Adrenal gland (tissue), 12 donors: Measurements from ENCODE around the gene CTBP2. TPM values are rescaled to one million over a fixed set of nuclear protein-coding genes. Genes with fewer than 3 reads are reported as not detected.

Source experiments
- DNase-seq, 7 donors: peaks; one replicate each; pipeline ENCODE4 v3.0.0-alpha.2; 2019 to 2020
- H3K27ac ChIP-seq, 5 donors: fragments of 200-600 bp; sonication (generic) in 4 of 5; 1 replicate in 3 of 5; 2 replicates in 2 of 5; pipeline versions ENCODE4 v1.5.1 to v1.8.0; 2016 to 2020; ENCODE audit warnings: mild to moderate bottlenecking in 1 of 5
- H3K27me3 ChIP-seq: fragments of 200-600 bp; 2 replicates; pipeline ENCODE4 v1.8.0; 2021
- H3K36me3 ChIP-seq, 2 donors: fragments of 200-600 bp; replicated peaks in 1 of 2; 1 replicate in 1 of 2; 2 replicates in 1 of 2; pipeline versions ENCODE4 v1.5.1 to v1.8.0; 2018 to 2022
- H3K4me1 ChIP-seq, 2 donors: fragments of 200-600 bp; replicated peaks in 1 of 2; 1 replicate in 1 of 2; 2 replicates in 1 of 2; pipeline versions ENCODE4 v1.5.1 to v1.8.0; 2018 to 2021
- H3K4me3 ChIP-seq, 4 donors: fragments of 200-600 bp; sonication (generic) in 3 of 4; one replicate each; pipeline ENCODE4 v1.5.1; 2016 to 2018
- H3K9me3 ChIP-seq, 3 donors: fragments of 200-600 bp; sonication (generic) in 1 of 3; replicated peaks in 1 of 3; 1 replicate in 2 of 3; 2 replicates in 1 of 3; pipeline versions ENCODE4 v1.5.1 to v1.8.0; 2016 to 2021
- POLR2A ChIP-seq, 2 donors: fragments of 450-650 bp; IDR thresholded peaks; one replicate each; pipeline ENCODE4 v1.6.1; 2017; ENCODE audit warnings: antibody characterized with exemption in 2 of 2, mild to moderate bottlenecking in 2 of 2, moderate library complexity in 1 of 2
- WGBS, 4 donors: extraction: QIAGEN DNeasy Blood & Tissue Kit in 2 of 4; methylation state at CpG; one replicate each; pipeline versions ENCODE4 v1.1.5 to v1.1.7; 2013 to 2017; 5-methylcytosine and 5-hydroxymethylcytosine counted together
- intact Hi-C, 2 donors: fragments of 100-400 bp; cut with DNase I; formaldehyde crosslinking; loops; one replicate each; pipeline versions ENCODE4 v1.14.1 to v1.15.0; 2022 to 2023
- polyA plus RNA-seq, 3 donors: library from polyadenylated mRNA; stranded (reverse); fragments of 200-250 nt in 2 of 3; fragments of 350-450 nt in 1 of 3; fragmentation: Illumina TruSeq in 1 of 3; extraction: RNeasy Lipid Tissue Mini Kit (QIAGEN cat#74804) in 1 of 3; gene quantifications; one replicate each; pipeline ENCODE4 v1.2.3, GENCODE V29; 2013 to 2014
- total RNA-seq, 9 donors: library from RNA; depleted of rRNA in 4 of 9; stranded (reverse); fragments of >200 nt in 4 of 9; fragments of 120-200 nt in 1 of 9; fragmentation: NEBNext Ultra II Directional in 1 of 9; extraction: Animal tissue kit (Norgen Biotek cat#: 25700) in 1 of 9; gene quantifications; one replicate each; pipeline versions ENCODE4 v1.1.0 to v1.2.4, GENCODE V29; 2013 to 2023
- TF ChIP-seq, protein P1 (sequence below), 6 experiments: fragments of 450-650 bp in 4 of 6; fragments of 200-600 bp in 2 of 6; sonication (generic) in 1 of 6; IDR thresholded peaks; 1 replicate in 5 of 6; 2 replicates in 1 of 6; pipeline versions ENCODE4 v1.5.1 to v1.8.0; 2016 to 2021; ENCODE audit warnings: antibody characterized with exemption in 6 of 6, mild to moderate bottlenecking in 2 of 6, moderate library complexity in 1 of 6
- donor health status: healthy with polysubstance abuse.
- donor health status: Bipolar disorder and iron deficiency.
- donor health status: DM: yes; HTN: yes; CAD: no.
- donor health status: DM: no; HTN: no; CAD: no.
- donor health status: DM: no; HTN: no; CAD: no.
- donor health status: DM: yes; HTN: yes; CAD: no.

CTBP2 gene
- total and polyA plus RNA-seq, 12 donors: 25.3 to 66.5 (median 45.7) TPM

DNA sequence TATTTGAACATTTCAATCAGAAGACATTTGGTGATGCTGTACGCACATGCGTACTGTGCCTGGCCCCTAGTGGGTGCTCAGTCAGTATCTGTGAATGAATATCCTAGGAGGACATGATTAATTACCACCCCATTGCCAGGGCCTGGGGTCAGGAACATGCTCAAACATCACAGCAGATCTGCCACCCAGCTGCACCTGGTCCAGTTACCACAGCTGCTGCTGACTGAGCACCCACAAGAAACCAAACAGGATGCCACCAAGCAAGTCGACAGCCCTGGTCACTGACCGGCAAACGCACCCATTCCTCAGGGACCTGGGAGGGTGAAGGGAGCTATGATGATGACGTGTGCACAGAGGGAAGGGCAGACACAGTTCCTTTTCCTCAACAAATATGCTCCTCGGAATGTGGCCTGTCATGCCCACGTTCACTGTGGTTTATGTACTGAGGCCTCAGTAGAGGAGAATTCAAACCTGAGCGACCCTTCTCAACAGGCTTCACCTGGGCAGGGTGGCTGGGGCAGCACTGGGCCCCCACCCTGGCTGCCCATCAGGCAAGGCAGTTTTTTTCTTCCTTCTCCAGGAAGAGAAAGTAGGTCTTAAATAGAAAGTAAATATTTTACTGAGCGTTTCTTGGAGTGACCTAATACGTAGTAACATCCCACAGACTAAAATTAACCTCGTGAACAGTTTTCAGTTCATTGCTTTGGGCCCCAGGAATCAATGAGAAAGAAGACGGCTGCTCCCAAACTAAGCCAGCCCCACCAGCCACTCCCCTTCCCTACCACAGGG lies 13.4 kb downstream of the CTBP2 start:
- 48 to 60% (median 55%) methylated on average over 12 to 13 of the region's 13 CpGs for WGBS, 4 donors
- intact Hi-C loops: no loop called here

DNA sequence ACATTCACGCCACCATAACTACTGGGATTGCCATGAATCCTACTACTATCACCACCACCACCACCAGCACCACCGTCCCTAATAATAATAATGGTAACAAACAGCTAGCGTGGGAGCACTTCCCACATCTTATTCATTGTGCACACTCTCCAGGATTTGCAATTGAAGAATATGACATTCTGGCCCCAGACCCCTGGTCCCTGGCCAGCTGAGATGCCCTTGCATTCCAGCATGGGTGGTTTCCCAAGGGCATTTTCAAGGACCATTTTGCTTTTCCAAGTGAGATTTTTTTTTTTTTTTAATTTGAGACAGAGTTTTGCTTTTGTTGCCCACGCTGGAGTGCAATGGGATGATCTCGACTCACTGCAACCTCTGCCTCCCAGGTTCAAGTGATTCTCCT lies 14.7 kb downstream of the CTBP2 start:
- Histone ChIP-seq H3K4me3 (no peak overlapping the region), H3K4me1 (peaks cover 37 to 54% of the 10 kb centered on the region in 2 donors), H3K27ac (peak overlapping the region in 1 of 5 donors; percentile 17), H3K9me3 (no peaks in the 10 kb centered on the region), H3K27me3 (no peaks in the 10 kb centered on the region), H3K36me3 (no peaks in the 10 kb centered on the region)
- intact Hi-C loops: no loop called here
- no peak for DNase-seq
- TF ChIP-seq, protein P1, sequence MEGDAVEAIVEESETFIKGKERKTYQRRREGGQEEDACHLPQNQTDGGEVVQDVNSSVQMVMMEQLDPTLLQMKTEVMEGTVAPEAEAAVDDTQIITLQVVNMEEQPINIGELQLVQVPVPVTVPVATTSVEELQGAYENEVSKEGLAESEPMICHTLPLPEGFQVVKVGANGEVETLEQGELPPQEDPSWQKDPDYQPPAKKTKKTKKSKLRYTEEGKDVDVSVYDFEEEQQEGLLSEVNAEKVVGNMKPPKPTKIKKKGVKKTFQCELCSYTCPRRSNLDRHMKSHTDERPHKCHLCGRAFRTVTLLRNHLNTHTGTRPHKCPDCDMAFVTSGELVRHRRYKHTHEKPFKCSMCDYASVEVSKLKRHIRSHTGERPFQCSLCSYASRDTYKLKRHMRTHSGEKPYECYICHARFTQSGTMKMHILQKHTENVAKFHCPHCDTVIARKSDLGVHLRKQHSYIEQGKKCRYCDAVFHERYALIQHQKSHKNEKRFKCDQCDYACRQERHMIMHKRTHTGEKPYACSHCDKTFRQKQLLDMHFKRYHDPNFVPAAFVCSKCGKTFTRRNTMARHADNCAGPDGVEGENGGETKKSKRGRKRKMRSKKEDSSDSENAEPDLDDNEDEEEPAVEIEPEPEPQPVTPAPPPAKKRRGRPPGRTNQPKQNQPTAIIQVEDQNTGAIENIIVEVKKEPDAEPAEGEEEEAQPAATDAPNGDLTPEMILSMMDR (IDR thresholded peaks at IDR 0.05): no peak
- WGBS, 4 donors: 53 to 73% (median 66%) methylated on average over 5 of the region's 5 CpGs

More for the DNA sequence above, 13.4 kb downstream of the CTBP2 start:
- peaks cover 39 to 61% of the 10 kb centered on the region in 2 donors for H3K4me1 ChIP-seq
- H3K27ac ChIP-seq: peak overlapping the region in 4 of 5 donors; percentile 3 to 82 (median 39)
- no peaks in the 10 kb centered on the region for H3K27me3 ChIP-seq
- TF ChIP-seq, protein P1 (IDR thresholded peaks at IDR 0.05): no peak
- TF ChIP-seq POLR2A (IDR thresholded peaks at IDR 0.05): no peak
- H3K36me3 ChIP-seq: no peaks in the 10 kb centered on the region
- no peak overlapping the region for H3K4me3 ChIP-seq
- no peak for DNase-seq
- H3K9me3 ChIP-seq: no peaks in the 10 kb centered on the region

DNA sequence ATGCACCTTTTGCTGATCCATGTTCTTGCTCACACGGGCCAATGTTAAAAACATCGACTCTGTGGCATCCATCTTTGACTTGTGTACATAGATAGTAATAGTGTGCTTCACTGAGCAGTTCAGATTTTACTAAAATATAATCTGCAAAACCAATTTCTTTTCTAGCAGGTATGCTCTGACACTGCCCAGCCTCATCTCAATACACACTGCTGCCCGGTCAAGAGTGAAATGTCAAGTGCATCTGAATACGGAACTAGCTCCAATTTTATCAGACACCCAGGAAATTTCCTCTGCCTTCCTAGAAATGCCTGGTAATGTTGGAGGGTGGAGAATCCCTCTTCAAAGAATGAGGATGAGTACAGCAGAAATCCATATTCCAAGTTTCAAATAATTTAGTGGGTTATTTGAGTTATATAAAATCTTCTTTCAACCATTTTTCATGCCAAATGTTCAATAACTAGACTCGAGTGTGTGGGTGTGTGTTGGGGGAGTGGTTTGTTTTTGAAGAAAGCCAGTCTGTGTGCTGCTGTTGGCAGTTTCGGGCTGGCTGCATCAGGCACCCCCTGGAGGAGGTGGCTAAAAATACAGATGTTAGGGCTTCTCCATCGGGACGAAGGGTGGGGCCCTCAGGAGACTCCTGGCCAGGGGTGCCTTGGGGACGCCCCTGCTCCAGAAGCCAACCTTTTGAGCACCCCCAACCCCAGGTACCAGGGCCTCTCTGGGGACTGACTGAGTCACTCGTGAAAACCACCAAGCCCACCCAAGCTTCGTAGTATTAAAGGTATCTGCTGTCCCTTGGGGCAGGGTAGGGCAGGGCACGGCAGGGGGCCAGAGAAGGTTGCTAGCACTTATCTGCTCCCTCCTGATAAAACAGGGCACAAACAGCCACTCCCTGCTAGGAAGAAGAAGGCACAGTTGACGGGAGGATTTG lies 15.4 kb downstream of the CTBP2 start:
- H3K4me1 ChIP-seq: peaks cover 37 to 49% of the 10 kb centered on the region in 2 donors
- no peaks in the 10 kb centered on the region for H3K36me3 ChIP-seq
- no peaks in the 10 kb centered on the region for H3K27me3 ChIP-seq
- intact Hi-C loops: no loop called here
- TF ChIP-seq POLR2A (IDR thresholded peaks at IDR 0.05): no peak
- TF ChIP-seq, protein P1 (IDR thresholded peaks at IDR 0.05): peak in 5 of 6 experiments; percentile 18 to 54 (median 43)
- peak in 2 of 7 donors; percentile 53 to 54 for DNase-seq
- WGBS, 4 donors: 35 to 40% (median 37%) methylated on average over 10 to 13 of the region's 13 CpGs
- H3K9me3 ChIP-seq: no peaks in the 10 kb centered on the region
- H3K4me3 ChIP-seq: no peak overlapping the region
- H3K27ac ChIP-seq: peak overlapping the region in 1 of 5 donors; percentile 17

DNA sequence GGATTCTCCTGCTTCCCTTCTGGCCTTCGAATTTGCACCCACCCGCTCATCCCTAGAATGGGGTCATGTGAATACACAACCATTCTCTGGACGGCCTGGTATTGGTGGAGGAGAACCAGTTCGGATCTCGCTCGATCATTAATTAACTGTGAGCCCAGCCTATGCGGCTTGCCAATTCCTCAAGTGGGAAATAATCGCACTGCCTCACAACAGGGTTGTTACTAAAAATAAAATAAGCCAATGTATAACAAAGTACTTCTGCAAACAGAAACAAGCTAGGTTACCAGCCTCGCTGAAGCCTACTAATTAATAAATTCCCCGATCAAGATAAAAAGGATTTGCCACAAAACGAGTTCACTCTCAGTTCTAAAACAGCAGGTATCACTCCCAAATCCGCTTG lies 16.2 kb downstream of the CTBP2 start:
- no peak for DNase-seq
- 74 to 83% (median 78%) methylated on average over 12 of the region's 12 CpGs for WGBS, 4 donors
- Histone ChIP-seq H3K9me3 (no peaks in the 10 kb centered on the region), H3K36me3 (no peaks in the 10 kb centered on the region), H3K4me1 (peaks cover 32 to 41% of the 10 kb centered on the region in 2 donors), H3K27me3 (no peaks in the 10 kb centered on the region), H3K27ac (no peak overlapping the region), H3K4me3 (no peak overlapping the region)
- intact Hi-C loops: no loop called here
- no peak for TF ChIP-seq POLR2A (IDR thresholded peaks at IDR 0.05)
- TF ChIP-seq, protein P1 (IDR thresholded peaks at IDR 0.05): no peak
